K562 (cell line): ENCODE measurements around the gene IDUA. TPM values are rescaled to one million over a fixed set of nuclear protein-coding genes. Genes with fewer than 3 reads are reported as not detected.

Experiments used
- ATAC-seq: fragments of 200-7000 bp; cut with Tn5 transposase; 3 replicates; pipeline ENCODE4 v1.9.1; 2020; ENCODE audit warnings: moderate library complexity
- BruUV-seq: library from RNA; stranded (reverse); fragments of 400-500 nt; replicated peaks from 2 replicates; lab custom pipeline; 2021; lab: Mats Ljungman, UMichigan
- CTCF ChIA-PET: fragments of 300-600 bp; formaldehyde crosslinking; extraction: SDS; loops from one replicate; lab custom pipeline; 2021; ENCODE audit warnings: low intra/inter-chr PET ratio; lab: Yijun Ruan, JAX
- POLR2A ChIA-PET: fragments of 300-600, 350-650 bp; sonication (Branson Sonifier 250); formaldehyde crosslinking; extraction: SDS; loops from one replicate; lab custom pipeline; 2021; ENCODE audit warnings: antibody characterized with exemption, inconsistent platforms; lab: Yijun Ruan, JAX
- DNase-seq, 4 experiments: peaks; one replicate each; pipeline versions ENCODE4 v3.0.0 to v3.0.0-alpha.2; 2011 to 2018; ENCODE audit warnings: low spot score in 3 of 4, mixed read lengths in 3 of 4; ENCODE audit errors: extremely low read depth in 1 of 4
- FAIRE-seq: peaks from 2 replicates; lab custom pipeline; 2011; peaks lifted over from hg19 to GRCh38; lab: Jason Lieb, UNC
- H2AFZ ChIP-seq: 2 replicates; pipeline ENCODE4 v1.6.0; 2011; ENCODE audit warnings: low read depth, low read length, control low read depth, inconsistent platforms
- H3K27ac ChIP-seq: fragments of 200-600 bp; 3 replicates; pipeline ENCODE4 v1.8.0; 2011; ENCODE audit warnings: low read depth, mild to moderate bottlenecking, control low read depth, inconsistent platforms, low read length, moderate library complexity, mixed read lengths; ENCODE audit errors: extremely low read depth
- H3K27me3 ChIP-seq, 2 experiments: fragments of 300-600 bp in 1 of 2; 2 replicates in 1 of 2; 3 replicates in 1 of 2; pipeline versions ENCODE4 v1.6.0 to v1.8.0; 2011; ENCODE audit warnings: inconsistent platforms in 2 of 2, low read length in 2 of 2, mild to moderate bottlenecking in 1 of 2, mixed read lengths in 1 of 2, moderate library complexity in 1 of 2; ENCODE audit not compliant: control insufficient read depth in 2 of 2, insufficient read depth in 2 of 2
- H3K36me3 ChIP-seq: fragments of 300-600 bp; 3 replicates; pipeline ENCODE4 v1.8.0; 2011; ENCODE audit warnings: mild to moderate bottlenecking, low read length, inconsistent platforms; ENCODE audit not compliant: control insufficient read depth, insufficient read depth
- H3K4me1 ChIP-seq, 2 experiments: fragments of 200-600 bp in 1 of 2; replicated peaks in 1 of 2; 2 replicates in 1 of 2; 3 replicates in 1 of 2; pipeline versions ENCODE4 v1.5.1 to v1.8.0; 2011; ENCODE audit warnings: inconsistent platforms in 2 of 2, low read length in 2 of 2, mild to moderate bottlenecking in 1 of 2, mixed read lengths in 1 of 2, moderate library complexity in 1 of 2; ENCODE audit not compliant: control insufficient read depth in 2 of 2, insufficient read depth in 2 of 2
- H3K4me2 ChIP-seq: 2 replicates; pipeline ENCODE4 v1.6.1; 2011; ENCODE audit warnings: low read length, control low read depth, inconsistent platforms, mixed read lengths; ENCODE audit not compliant: insufficient read depth
- H3K4me3 ChIP-seq: fragments of 200-600 bp; sonication (generic), shearing (Covaris generic); 2 replicates; pipeline ENCODE4 v1.5.1; 2016; ENCODE audit warnings: control low read depth, inconsistent platforms
- H3K79me2 ChIP-seq: fragments of 200-600 bp; 3 replicates; pipeline ENCODE4 v1.8.0; 2011; ENCODE audit warnings: low read length, inconsistent platforms; ENCODE audit not compliant: control insufficient read depth, insufficient read depth
- H3K9ac ChIP-seq, 2 experiments: 2 replicates each; pipeline versions ENCODE4 v1.6.0 to v1.6.1; 2011; ENCODE audit warnings: low read depth in 2 of 2, low read length in 2 of 2, control low read depth in 1 of 2, inconsistent platforms in 1 of 2, mild to moderate bottlenecking in 1 of 2, mixed read lengths in 1 of 2; ENCODE audit not compliant: insufficient read depth in 1 of 2
- H3K9me1 ChIP-seq: one replicate; pipeline ENCODE4 v1.6.0; 2011; ENCODE audit warnings: inconsistent platforms, mild to moderate bottlenecking, low read length, moderate library complexity; ENCODE audit not compliant: control insufficient read depth, insufficient read depth
- H3K9me3 ChIP-seq: replicated peaks from 2 replicates; pipeline ENCODE4 v1.5.1; 2011; ENCODE audit warnings: low read depth, low read length, inconsistent platforms; ENCODE audit not compliant: control insufficient read depth, insufficient read depth
- H4K20me1 ChIP-seq: replicated peaks from 2 replicates; pipeline ENCODE4 v1.6.1; 2011; ENCODE audit warnings: low read length, inconsistent platforms, mixed read lengths; ENCODE audit not compliant: control insufficient read depth, insufficient read depth
- ATF1 ChIP-seq, 2 experiments: fragments of 450-650 bp in 1 of 2; IDR thresholded peaks; 2 replicates each; pipeline ENCODE4 v1.6.1; 2016; ENCODE audit warnings: missing compliant biosample characterization in 1 of 2, missing genetic modification characterization in 1 of 2
- ATF7 ChIP-seq: fragments of 450-650 bp; IDR thresholded peaks from 2 replicates; pipeline ENCODE4 v1.7.1; 2014; ENCODE audit warnings: mild to moderate bottlenecking, moderate library complexity
- L3MBTL2 ChIP-seq: fragments of 450-650 bp; IDR thresholded peaks from 2 replicates; pipeline ENCODE4 v1.6.1; 2016; ENCODE audit warnings: mild to moderate bottlenecking, moderate library complexity
- MTA3 ChIP-seq: fragments of 450-650 bp; formaldehyde crosslinking; IDR thresholded peaks from 2 replicates; pipeline ENCODE4 v1.6.1; 2017; ENCODE audit warnings: mild to moderate bottlenecking, borderline replicate concordance
- NCOA6 ChIP-seq: fragments of 450-650 bp; IDR thresholded peaks from 2 replicates; pipeline ENCODE4 v1.6.1; 2017; ENCODE audit warnings: mild to moderate bottlenecking
- NFE2L1 ChIP-seq: fragments of 450-650 bp; IDR thresholded peaks from 2 replicates; pipeline ENCODE4 v1.6.1; 2016; ENCODE audit warnings: missing genetic modification characterization, low read depth, mild to moderate bottlenecking, missing compliant biosample characterization, moderate library complexity, borderline replicate concordance
- PBX2 ChIP-seq, 2 experiments: IDR thresholded peaks in 1 of 2; conservative IDR thresholded peaks in 1 of 2; 2 replicates each; pipeline ENCODE4 v1.6.1; 2016; ENCODE audit warnings: low read depth in 2 of 2, mild to moderate bottlenecking in 1 of 2, missing compliant biosample characterization in 1 of 2, missing genetic modification characterization in 1 of 2, moderate library complexity in 1 of 2
- POLR3G ChIP-seq: IDR thresholded peaks from 2 replicates; pipeline ENCODE4 v1.6.1; 2011; ENCODE audit not compliant: insufficient read length, insufficient replicate concordance; ENCODE audit errors: extremely low read depth
- RFX1 ChIP-seq: fragments of 450-650 bp; IDR thresholded peaks from 2 replicates; pipeline ENCODE4 v1.6.1; 2016; ENCODE audit warnings: mild to moderate bottlenecking, moderate library complexity
- TEAD2 ChIP-seq: fragments of 450-650 bp; IDR thresholded peaks from 2 replicates; pipeline ENCODE4 v1.6.1; 2016; ENCODE audit warnings: missing genetic modification characterization, control low read depth, missing compliant biosample characterization
- TRIM24 ChIP-seq, 2 experiments: fragments of 450-650 bp; IDR thresholded peaks; 2 replicates each; pipeline ENCODE4 v1.6.1; 2016
- ZBTB11 ChIP-seq, 3 experiments: fragments of 200-800 bp in 1 of 3; fragments of 250-450 bp in 1 of 3; fragments of 450-650 bp in 1 of 3; sonication (Bioruptor Pico) in 1 of 3; sonication (Bioruptor generic) in 1 of 3; formaldehyde crosslinking in 1 of 3; IDR thresholded peaks; 2 replicates each; pipeline versions ENCODE4 v1.6.1 to v1.8.0; 2016 to 2022; ENCODE audit warnings: mild to moderate bottlenecking in 2 of 3, missing genetic modification characterization in 2 of 3, missing compliant biosample characterization in 1 of 3, moderate library complexity in 1 of 3
- ZFP36 ChIP-seq: fragments of 150-350 bp; IDR thresholded peaks from 2 replicates; pipeline ENCODE4 v1.6.1; 2018; ENCODE audit warnings: low read length, low read depth; ENCODE audit not compliant: partially characterized antibody
- ZNF263 ChIP-seq: sonication (generic); formaldehyde crosslinking; IDR thresholded peaks from 2 replicates; pipeline ENCODE4 v1.8.0; 2022; ENCODE audit warnings: mild to moderate bottlenecking, missing genetic modification reagents, borderline replicate concordance
- ZNF436 ChIP-seq: fragments of 250-450, 450-650 bp; sonication (Bioruptor Pico); formaldehyde crosslinking; IDR thresholded peaks from 2 replicates; pipeline ENCODE4 v1.7.0; 2020; ENCODE audit warnings: mild to moderate bottlenecking
- WGBS: fragments of 100-300 bp; shearing (Covaris generic); methylation state at CpG from one replicate; pipeline ENCODE4 v1.1.6; 2016; ENCODE audit warnings: low coverage, mixed read lengths; ENCODE audit not compliant: insufficient coverage; ENCODE audit errors: missing lambda C conversion rate; 5-methylcytosine and 5-hydroxymethylcytosine counted together
- in situ Hi-C: fragments of 300-500 bp; cut with MboI; formaldehyde crosslinking; loops from 4 replicates; pipeline ENCODE4 v1.15.0; 2018; ENCODE audit warnings: inconsistent platforms, mixed read lengths
- intact Hi-C: fragments of 100-400 bp; cut with micrococcal nuclease; formaldehyde crosslinking; loops from 2 replicates; pipeline ENCODE4 v1.14.2; 2022
- polyA plus RNA-seq, 8 experiments: library from polyadenylated mRNA; depleted of rRNA in 4 of 8; stranded (reverse) in 5 of 8; unstranded in 3 of 8; fragments of >200 nt; fragmentation: Nextera tagmentation in 2 of 8; fragmentation: Illumina TruSeq in 1 of 8; extraction: Ambion mirVana in 2 of 8; extraction: Trizol in 1 of 8; gene quantifications; 2 replicates each; pipeline versions ENCODE4 v1.2.1 to v1.2.3, GENCODE V29; 2011 to 2014; ENCODE audit warnings: inconsistent platforms in 1 of 8, missing spikeins in 1 of 8
- total RNA-seq, 7 experiments: library from RNA; depleted of rRNA in 6 of 7; stranded (reverse); fragments of >200 nt in 6 of 7; fragmentation: Illumina TruSeq in 2 of 7; extraction: Trizol in 2 of 7; gene quantifications; 2 replicates each; pipeline versions ENCODE4 v1.2.1 to v1.2.3, GENCODE V29; 2011 to 2021; ENCODE audit warnings: low replicate concordance in 1 of 7

The IDUA gene
- total and polyA plus RNA-seq, 9 of the 15 experiments (the other 6 are each of a cell fraction or from before 2014, with no cell fraction given) = 0.04 to 16.1 (median 1.2) TPM

GRCh38 chr4:1010395-1011021 lies 23.7 kb downstream of the IDUA start:
- Histone ChIP-seq H3K9me3 (no peaks in the 10 kb centered on the region), H3K9me1 (peaks cover 4% of the 10 kb centered on the region), H3K4me1 (peaks cover 14 to 64% of the 10 kb centered on the region in 2 experiments; a peak in 4 of 5 replicates), H3K79me2 (peaks cover 12% of the 10 kb centered on the region), H4K20me1 (no peaks in the 10 kb centered on the region), H3K27ac (no peak overlapping the region), H3K4me3 (peak overlapping the region; percentile 59), H3K9ac (peak overlapping the region in 1 of 2 experiments; percentile 93; a peak in 3 of 4 replicates), H3K4me2 (peak overlapping the region; percentile 90), H2AFZ (peak overlapping the region; percentile 96), H3K27me3 (no peaks in the 10 kb centered on the region), H3K36me3 (peaks cover 12% of the 10 kb centered on the region; the same call in 2 of the 3 replicates)
- ATAC-seq = peak; percentile 53
- intact Hi-C loops (no loop called here), in situ Hi-C loops (no loop called here)
- WGBS = 6% methylated on average over 27 of the region's 36 CpGs
- CTCF ChIA-PET = interaction anchor here (0.9 kb wide), 1 partner anchor 58 kb away, joined by 3 read pairs; no protein-coding TSS in a partner anchor
- POLR2A ChIA-PET = interaction anchor here (0.9 to 1.3 kb wide), 4 partner anchors 10 to 335 kb away, joined by 3 to 6 read pairs (median 4); partner anchors contain the start of genes IDUA and SLC26A1
- BruUV-seq = no TSS peak
- peak; percentile 49 for FAIRE-seq
- peak in 3 of 4 experiments; percentile 9 to 63 (median 27) for DNase-seq
- 0 out of 2 replicates have a peak, but pooled peaks have one; percentile 29 for TF ChIP-seq MTA3
- no peak for TF ChIP-seq ZBTB11 (CRISPR knock-in tag; IDR thresholded peaks at IDR 0.05)
- peak in 1 of 2 experiments; percentile 8; a peak in 1 of 4 replicates for TF ChIP-seq TRIM24 (IDR thresholded peaks at IDR 0.05)
- TF ChIP-seq RFX1 = no peak
- no peak for TF ChIP-seq ATF1 (CRISPR knock-in tag; IDR thresholded peaks at IDR 0.05)
- TF ChIP-seq ATF1 (tag; IDR thresholded peaks at IDR 0.05) = peak; percentile 19; the same call in 1 of the 2 replicates
- peak; percentile 96 for TF ChIP-seq ZFP36
- no peak for TF ChIP-seq TEAD2 (tag)
- TF ChIP-seq ZNF436 (CRISPR knock-in tag) = peak; percentile 89
- no peak for TF ChIP-seq NFE2L1 (tag)
- no peak for TF ChIP-seq POLR3G
- TF ChIP-seq PBX2 (CRISPR knock-in tag; IDR thresholded peaks at IDR 0.05; ENCODE audit: low read depth) = 0 out of 2 replicates have a peak, but pooled peaks have one; percentile 33
- TF ChIP-seq PBX2 (tag; conservative IDR thresholded peaks at IDR 0.05; ENCODE audit: low read depth) = peak; percentile 65
- TF ChIP-seq ZNF263 (CRISPR knock-in tag) = no peak; the same call in 1 of the 2 replicates
- TF ChIP-seq L3MBTL2 = peak; percentile 83
- TF ChIP-seq ATF7 = 0 out of 2 replicates have a peak, but pooled peaks have one; percentile 17
- TF ChIP-seq NCOA6 = no peak
